K562 (cell line): ENCODE measurements around the gene SLC19A1. TPM values are rescaled to one million over a fixed set of nuclear protein-coding genes. Genes with fewer than 3 reads are reported as not detected.

Experiments
- ATAC-seq: fragments of 200-7000 bp; cut with Tn5 transposase; 3 replicates; pipeline ENCODE4 v1.9.1; 2020; ENCODE audit warnings: moderate library complexity
- BruUV-seq: library from RNA; stranded (reverse); fragments of 400-500 nt; replicated peaks from 2 replicates; lab custom pipeline; 2021; lab: Mats Ljungman, UMichigan
- CTCF ChIA-PET: fragments of 300-600 bp; formaldehyde crosslinking; extraction: SDS; loops from one replicate; lab custom pipeline; 2021; ENCODE audit warnings: low intra/inter-chr PET ratio; lab: Yijun Ruan, JAX
- POLR2A ChIA-PET: fragments of 300-600, 350-650 bp; sonication (Branson Sonifier 250); formaldehyde crosslinking; extraction: SDS; loops from one replicate; lab custom pipeline; 2021; ENCODE audit warnings: antibody characterized with exemption, inconsistent platforms; lab: Yijun Ruan, JAX
- DNase-seq, 4 experiments: peaks; one replicate each; pipeline versions ENCODE4 v3.0.0 to v3.0.0-alpha.2; 2011 to 2018; ENCODE audit warnings: low spot score in 3 of 4, mixed read lengths in 3 of 4; ENCODE audit errors: extremely low read depth in 1 of 4
- FAIRE-seq: peaks from 2 replicates; lab custom pipeline; 2011; peaks lifted over from hg19 to GRCh38; lab: Jason Lieb, UNC
- H2AFZ ChIP-seq: 2 replicates; pipeline ENCODE4 v1.6.0; 2011; ENCODE audit warnings: low read depth, low read length, control low read depth, inconsistent platforms
- H3K27ac ChIP-seq: fragments of 200-600 bp; 3 replicates; pipeline ENCODE4 v1.8.0; 2011; ENCODE audit warnings: low read depth, mild to moderate bottlenecking, control low read depth, inconsistent platforms, low read length, moderate library complexity, mixed read lengths; ENCODE audit errors: extremely low read depth
- H3K27me3 ChIP-seq, 2 experiments: fragments of 300-600 bp in 1 of 2; 2 replicates in 1 of 2; 3 replicates in 1 of 2; pipeline versions ENCODE4 v1.6.0 to v1.8.0; 2011; ENCODE audit warnings: inconsistent platforms in 2 of 2, low read length in 2 of 2, mild to moderate bottlenecking in 1 of 2, mixed read lengths in 1 of 2, moderate library complexity in 1 of 2; ENCODE audit not compliant: control insufficient read depth in 2 of 2, insufficient read depth in 2 of 2
- H3K36me3 ChIP-seq: fragments of 300-600 bp; 3 replicates; pipeline ENCODE4 v1.8.0; 2011; ENCODE audit warnings: mild to moderate bottlenecking, low read length, inconsistent platforms; ENCODE audit not compliant: control insufficient read depth, insufficient read depth
- H3K4me1 ChIP-seq, 2 experiments: fragments of 200-600 bp in 1 of 2; replicated peaks in 1 of 2; 2 replicates in 1 of 2; 3 replicates in 1 of 2; pipeline versions ENCODE4 v1.5.1 to v1.8.0; 2011; ENCODE audit warnings: inconsistent platforms in 2 of 2, low read length in 2 of 2, mild to moderate bottlenecking in 1 of 2, mixed read lengths in 1 of 2, moderate library complexity in 1 of 2; ENCODE audit not compliant: control insufficient read depth in 2 of 2, insufficient read depth in 2 of 2
- H3K4me2 ChIP-seq: 2 replicates; pipeline ENCODE4 v1.6.1; 2011; ENCODE audit warnings: low read length, control low read depth, inconsistent platforms, mixed read lengths; ENCODE audit not compliant: insufficient read depth
- H3K4me3 ChIP-seq: fragments of 200-600 bp; sonication (generic), shearing (Covaris generic); 2 replicates; pipeline ENCODE4 v1.5.1; 2016; ENCODE audit warnings: control low read depth, inconsistent platforms
- H3K79me2 ChIP-seq: fragments of 200-600 bp; 3 replicates; pipeline ENCODE4 v1.8.0; 2011; ENCODE audit warnings: low read length, inconsistent platforms; ENCODE audit not compliant: control insufficient read depth, insufficient read depth
- H3K9ac ChIP-seq, 2 experiments: 2 replicates each; pipeline versions ENCODE4 v1.6.0 to v1.6.1; 2011; ENCODE audit warnings: low read depth in 2 of 2, low read length in 2 of 2, control low read depth in 1 of 2, inconsistent platforms in 1 of 2, mild to moderate bottlenecking in 1 of 2, mixed read lengths in 1 of 2; ENCODE audit not compliant: insufficient read depth in 1 of 2
- H3K9me1 ChIP-seq: one replicate; pipeline ENCODE4 v1.6.0; 2011; ENCODE audit warnings: inconsistent platforms, mild to moderate bottlenecking, low read length, moderate library complexity; ENCODE audit not compliant: control insufficient read depth, insufficient read depth
- H3K9me3 ChIP-seq: replicated peaks from 2 replicates; pipeline ENCODE4 v1.5.1; 2011; ENCODE audit warnings: low read depth, low read length, inconsistent platforms; ENCODE audit not compliant: control insufficient read depth, insufficient read depth
- H4K20me1 ChIP-seq: replicated peaks from 2 replicates; pipeline ENCODE4 v1.6.1; 2011; ENCODE audit warnings: low read length, inconsistent platforms, mixed read lengths; ENCODE audit not compliant: control insufficient read depth, insufficient read depth
- CREB3L1 ChIP-seq: fragments of 450-650 bp; IDR thresholded peaks from 2 replicates; pipeline ENCODE4 v1.6.1; 2014; ENCODE audit warnings: low read depth, mild to moderate bottlenecking, moderate library complexity, borderline replicate concordance
- KDM1A ChIP-seq, 2 experiments: fragments of 450-650 bp; IDR thresholded peaks; 2 replicates each; pipeline ENCODE4 v1.6.1; 2016; ENCODE audit warnings: mild to moderate bottlenecking in 2 of 2
- NRF1 ChIP-seq, 2 experiments: fragments of 450-650 bp; IDR thresholded peaks in 1 of 2; conservative IDR thresholded peaks in 1 of 2; 2 replicates each; pipeline ENCODE4 v1.6.1; 2014; ENCODE audit warnings: mild to moderate bottlenecking in 2 of 2
- TAF7 ChIP-seq: fragments of 450-650 bp; IDR thresholded peaks from 2 replicates; pipeline ENCODE4 v1.6.1; 2016; ENCODE audit warnings: missing genetic modification characterization, missing compliant biosample characterization
- WGBS: fragments of 100-300 bp; shearing (Covaris generic); methylation state at CpG from one replicate; pipeline ENCODE4 v1.1.6; 2016; ENCODE audit warnings: low coverage, mixed read lengths; ENCODE audit not compliant: insufficient coverage; ENCODE audit errors: missing lambda C conversion rate; 5-methylcytosine and 5-hydroxymethylcytosine counted together
- in situ Hi-C: fragments of 300-500 bp; cut with MboI; formaldehyde crosslinking; loops from 4 replicates; pipeline ENCODE4 v1.15.0; 2018; ENCODE audit warnings: inconsistent platforms, mixed read lengths
- intact Hi-C: fragments of 100-400 bp; cut with micrococcal nuclease; formaldehyde crosslinking; loops from 2 replicates; pipeline ENCODE4 v1.14.2; 2022
- polyA plus RNA-seq, 8 experiments: library from polyadenylated mRNA; depleted of rRNA in 4 of 8; stranded (reverse) in 5 of 8; unstranded in 3 of 8; fragments of >200 nt; fragmentation: Nextera tagmentation in 2 of 8; fragmentation: Illumina TruSeq in 1 of 8; extraction: Ambion mirVana in 2 of 8; extraction: Trizol in 1 of 8; gene quantifications; 2 replicates each; pipeline versions ENCODE4 v1.2.1 to v1.2.3, GENCODE V29; 2011 to 2014; ENCODE audit warnings: inconsistent platforms in 1 of 8, missing spikeins in 1 of 8
- total RNA-seq, 7 experiments: library from RNA; depleted of rRNA in 6 of 7; stranded (reverse); fragments of >200 nt in 6 of 7; fragmentation: Illumina TruSeq in 2 of 7; extraction: Trizol in 2 of 7; gene quantifications; 2 replicates each; pipeline versions ENCODE4 v1.2.1 to v1.2.3, GENCODE V29; 2011 to 2021; ENCODE audit warnings: low replicate concordance in 1 of 7

Gene SLC19A1
- total and polyA plus RNA-seq, 9 of the 15 experiments (the other 6 are each of a cell fraction or from before 2014, with no cell fraction given), result 0.65 to 88.7 (median 12.0) TPM

- Histone ChIP-seq H3K27me3 (peaks cover 3 to 22% of the 10 kb centered on the region in 2 experiments; a peak in 3 of 5 replicates), H3K36me3 (no peaks in the 10 kb centered on the region; the same call in 2 of the 3 replicates), H2AFZ (no peak overlapping the region), H3K4me2 (no peak overlapping the region), H3K79me2 (no peaks in the 10 kb centered on the region), H3K9me3 (no peaks in the 10 kb centered on the region; the same call in 1 of the 2 replicates), H3K27ac (no peak overlapping the region), H3K4me3 (no peak overlapping the region), H4K20me1 (peaks cover 44% of the 10 kb centered on the region), H3K9ac (0 out of 4 replicates have a peak overlapping the region, but pooled peaks of 1 of the 2 experiments have one; percentile 41), H3K4me1 (peaks cover 0 to 80% of the 10 kb centered on the region in 2 experiments; a peak in 4 of 5 replicates), H3K9me1 (peaks cover 4% of the 10 kb centered on the region)
- ATAC-seq (no peak), DNase-seq (no peak), FAIRE-seq (no peak)
- intact Hi-C loops, result no loop called here
- in situ Hi-C loops, result no loop called here
- 56% methylated on average over 7 of the region's 7 CpGs for WGBS
- CTCF ChIA-PET, result no interaction called here
- POLR2A ChIA-PET, result interaction anchor here (0.8 kb wide), 1 partner anchor 180 kb away, joined by 3 read pairs; no protein-coding TSS in a partner anchor
- no TSS peak for BruUV-seq
- TF ChIP-seq KDM1A (IDR thresholded peaks at IDR 0.05), result peak in 1 of 2 experiments; percentile 30; a peak in 1 of 4 replicates
- no peak for TF ChIP-seq TAF7 (tag)
- TF ChIP-seq, all 486 proteins: peak for 1
These were observed 72.1 kb downstream of the SLC19A1 start for GRCh38 chr21:45470087-45470515.

- CTCF ChIA-PET, result no interaction called here
- H4K20me1 ChIP-seq, result peaks cover 51% of the 10 kb centered on the region
- intact Hi-C loops (no loop called here), in situ Hi-C loops (no loop called here)
- no peak overlapping the region for H3K4me2 ChIP-seq
- no peaks in the 10 kb centered on the region; the same call in 2 of the 3 replicates for H3K36me3 ChIP-seq
- ATAC-seq (no peak; the same call in 2 of the 3 replicates), DNase-seq (no peak), FAIRE-seq (peak; percentile 73)
- POLR2A ChIA-PET, result interaction anchor here (0.6 to 0.8 kb wide), 3 partner anchors 14 to 179 kb away, joined by 3 to 4 read pairs (median 3); no protein-coding TSS in a partner anchor
- WGBS, result 60% methylated on average over 24 of the region's 24 CpGs
- no TSS peak for BruUV-seq
- no peak overlapping the region for H3K4me3 ChIP-seq
- H2AFZ ChIP-seq, result no peak overlapping the region
- peaks cover 8 to 29% of the 10 kb centered on the region in 2 experiments; a peak in 3 of 5 replicates for H3K27me3 ChIP-seq
- H3K9me1 ChIP-seq, result peaks cover 6% of the 10 kb centered on the region
- 0 out of 4 replicates have a peak overlapping the region, but pooled peaks of 1 of the 2 experiments have one; percentile 41 for H3K9ac ChIP-seq
- no peak overlapping the region for H3K27ac ChIP-seq
- no peaks in the 10 kb centered on the region; the same call in 1 of the 2 replicates for H3K9me3 ChIP-seq
- H3K79me2 ChIP-seq, result no peaks in the 10 kb centered on the region
- no peak for TF ChIP-seq NRF1 (conservative IDR thresholded peaks at IDR 0.05 in 1 of 2, IDR thresholded peaks at IDR 0.05 in 1 of 2)
- 0 out of 2 replicates have a peak, but pooled peaks have one; percentile 20 for TF ChIP-seq CREB3L1
- H3K4me1 ChIP-seq, result peaks cover 0 to 74% of the 10 kb centered on the region in 2 experiments; a peak in 4 of 5 replicates
These were observed 72.8 kb downstream of the SLC19A1 start for GRCh38 chr21:45469273-45470086.
